ENCODE data around the gene STPG4.

STPG4 gene

GRCh38 chr2:47070920-47071824, 83.9 kb downstream of the STPG4 start:
- peak; percentile 96 for DNase-seq (ENCODE audit: low read depth)

- no peak for DNase-seq (ENCODE audit: low read depth)
These were observed 84.8 kb downstream of the STPG4 start for GRCh38 chr2:47070155-47070919.

GRCh38 chr2:47069628-47070154, 85.4 kb downstream of the STPG4 start:
- DNase-seq (ENCODE audit: low read depth), result no peak

- no peak for DNase-seq (ENCODE audit: low read depth)
These were observed 86.0 kb downstream of the STPG4 start for GRCh38 chr2:47068981-47069627.

GRCh38 chr2:47067788-47068407, 87.2 kb downstream of the STPG4 start:
- DNase-seq (ENCODE audit: low read depth), result no peak

- peak; percentile 60 for DNase-seq (ENCODE audit: low read depth)
These were observed 89.2 kb downstream of the STPG4 start for GRCh38 chr2:47065771-47066380.

- no peak for DNase-seq (ENCODE audit: low read depth)
These were observed 89.8 kb downstream of the STPG4 start for GRCh38 chr2:47065343-47065742.

- no peak for DNase-seq (ENCODE audit: low read depth)
These were observed 91.0 kb downstream of the STPG4 start for GRCh38 chr2:47064106-47064505.

GRCh38 chr2:47063538-47063930, 91.6 kb downstream of the STPG4 start:
- no peak for DNase-seq (ENCODE audit: low read depth)

- no peak for DNase-seq (ENCODE audit: low read depth)
These were observed 92.2 kb downstream of the STPG4 start for GRCh38 chr2:47062681-47063537.

GRCh38 chr2:47061944-47062678, 93.0 kb downstream of the STPG4 start:
- no peak for DNase-seq (ENCODE audit: low read depth)

GRCh38 chr2:47060652-47061170, 94.4 kb downstream of the STPG4 start:
- DNase-seq (ENCODE audit: low read depth), result no peak

GRCh38 chr2:47058003-47058931, 96.8 kb downstream of the STPG4 start:
- DNase-seq (ENCODE audit: low read depth), result peak; percentile 86

- DNase-seq (ENCODE audit: low read depth), result no peak
These were observed 97.5 kb downstream of the STPG4 start for GRCh38 chr2:47057687-47058002.

GRCh38 chr2:47056868-47057686, 98.0 kb downstream of the STPG4 start:
- DNase-seq (ENCODE audit: low read depth), result no peak

GRCh38 chr2:47056374-47056773, 98.7 kb downstream of the STPG4 start:
- peak; percentile 49 for DNase-seq (ENCODE audit: low read depth)

- DNase-seq (ENCODE audit: low read depth), result no peak
These were observed 100.2 kb downstream of the STPG4 start for GRCh38 chr2:47054868-47055267.

Data from iris pigment epithelial cell (primary cell).